Mucosa of descending colon (tissue), 3 donors: ENCODE data around the gene OR1J1. TPM values are rescaled to one million over a fixed set of nuclear protein-coding genes. Genes with fewer than 3 reads are reported as not detected.
A peak's percentile ranks its signal among the peaks of the same experiment; 100 is the strongest.

Experiments
- ATAC-seq: fragments of 200-7000 bp; cut with Tn5 transposase; one replicate; pipeline ENCODE4 v1.9.1; 2020; ENCODE audit warnings: mild to moderate bottlenecking, moderate library complexity
- DNase-seq, 3 donors: peaks; one replicate each; pipeline ENCODE4 v3.0.0-alpha.2; 2020
- H3K36me3 ChIP-seq: fragments of 200-600 bp; one replicate; pipeline ENCODE4 v1.8.0; 2021; ENCODE audit warnings: low read depth, mild to moderate bottlenecking
- H3K4me1 ChIP-seq: fragments of 200-600 bp; one replicate; pipeline ENCODE4 v1.8.0; 2021; ENCODE audit warnings: low read depth, mild to moderate bottlenecking
- H3K4me3 ChIP-seq: fragments of 200-600 bp; one replicate; pipeline ENCODE4 v1.8.0; 2021; ENCODE audit warnings: mild to moderate bottlenecking
- H3K9me3 ChIP-seq: fragments of 200-600 bp; one replicate; pipeline ENCODE4 v1.8.0; 2021; ENCODE audit warnings: mild to moderate bottlenecking
- CTCF ChIP-seq: fragments of 200-600 bp; IDR thresholded peaks from one replicate; pipeline ENCODE4 v1.8.0; 2022; ENCODE audit warnings: antibody characterized with exemption, mild to moderate bottlenecking
- intact Hi-C, 2 donors: fragments of 100-400 bp; cut with DNase I in 1 of 2; cut with micrococcal nuclease in 1 of 2; formaldehyde crosslinking; loops; one replicate each; pipeline versions ENCODE4 v1.11.0 to v1.11.1; 2022; cut with DNase I, micrococcal nuclease
- total RNA-seq, 3 donors: library from RNA; stranded (reverse); fragmentation: NEBNext Ultra II Directional in 2 of 3; extraction: Animal tissue kit (Norgen Biotek cat#: 25700) in 2 of 3; gene quantifications; one replicate each; pipeline versions ENCODE4 v1.2.1 to v1.2.4, GENCODE V29; 2021 to 2023
- donor health status: DM: no; HTN: no; CAD: no; lungs with moderate emphysema.
- donor health status: DM: no; HTN: no; CAD: no.
- donor health status: DM: no; HTN: yes; CAD: no.

The OR1J1 gene
- total RNA-seq, 3 donors from 2014 or later = not detected

GRCh38 chr9:122518226-122518625 is 40.5 kb upstream of the OR1J1 start:
- TF ChIP-seq CTCF = no peak
- Histone ChIP-seq H3K9me3 (no peaks in the 10 kb centered on the region), H3K4me3 (no peak overlapping the region), H3K36me3 (no peaks in the 10 kb centered on the region), H3K4me1 (no peaks in the 10 kb centered on the region)
- no peak for DNase-seq
- intact Hi-C loops = no loop called here
- ATAC-seq = no peak

- DNase-seq (no peak), ATAC-seq (no peak)
- intact Hi-C loops = no loop called here
- Histone ChIP-seq H3K4me3 (no peak within 1 kb of the TSS), H3K9me3 (no peaks in the 10 kb centered on the region), H3K36me3 (no peaks in the 10 kb centered on the region), H3K4me1 (no peaks in the 10 kb centered on the region)
- TF ChIP-seq CTCF = no peak
Observed at GRCh38 chr9:122510502-122510901, 32.8 kb upstream of the OR1J1 start, which contains the start of gene OR1J2. TSS of gene OR1J2 (plus strand) at chr9:122510802. CDS start at chr9:122510802, 0 bp downstream.

GRCh38 chr9:122506964-122507363 is 29.2 kb upstream of the OR1J1 start:
- no peak overlapping the region for H3K4me3 ChIP-seq
- no peaks in the 10 kb centered on the region for H3K9me3 ChIP-seq
- ATAC-seq (no peak), DNase-seq (no peak)
- H3K36me3 ChIP-seq = no peaks in the 10 kb centered on the region
- intact Hi-C loops = no loop called here
- no peak for TF ChIP-seq CTCF
- H3K4me1 ChIP-seq = no peaks in the 10 kb centered on the region

- no peaks in the 10 kb centered on the region for H3K4me1 ChIP-seq
- H3K36me3 ChIP-seq = no peaks in the 10 kb centered on the region
- TF ChIP-seq CTCF = peak; percentile 79
- DNase-seq (peak in 1 of 3 donors; percentile 14), ATAC-seq (peak; percentile 55)
- H3K9me3 ChIP-seq = no peaks in the 10 kb centered on the region
- no peak overlapping the region for H3K4me3 ChIP-seq
- intact Hi-C loops = loop anchor here in 1 of 2 donors (10.0 kb wide), 1 partner anchor 276 kb away; no protein-coding TSS in a partner anchor
Observed at GRCh38 chr9:122498883-122499288, 21.2 kb upstream of the OR1J1 start.

GRCh38 chr9:122479062-122479461 is 1.3 kb upstream of the OR1J1 start:
- ATAC-seq (no peak), DNase-seq (no peak)
- Histone ChIP-seq H3K4me1 (no peaks in the 10 kb centered on the region), H3K36me3 (no peaks in the 10 kb centered on the region), H3K9me3 (no peaks in the 10 kb centered on the region), H3K4me3 (no peak overlapping the region)
- intact Hi-C loops = no loop called here
- no peak for TF ChIP-seq CTCF

- Histone ChIP-seq H3K4me3 (no peak overlapping the region), H3K36me3 (no peaks in the 10 kb centered on the region), H3K9me3 (no peaks in the 10 kb centered on the region), H3K4me1 (no peaks in the 10 kb centered on the region)
- ATAC-seq (no peak), DNase-seq (no peak)
- intact Hi-C loops = no loop called here
- no peak for TF ChIP-seq CTCF
Observed at GRCh38 chr9:122477346-122477745, 380 bp downstream of the OR1J1 start.
